Ovary (tissue), 3 donors: ENCODE results near the gene SULT1C2.

ENCODE experiments used
- CTCF ChIP-seq, 3 donors: fragments of 450-650 bp in 2 of 3; fragments of 200-600 bp in 1 of 3; IDR thresholded peaks; one replicate each; pipeline versions ENCODE4 v1.5.1 to v1.8.0; 2016 to 2022; ENCODE audit warnings: antibody characterized with exemption in 3 of 3, mild to moderate bottlenecking in 1 of 3
- EP300 ChIP-seq: sonication (generic); formaldehyde crosslinking; IDR thresholded peaks from one replicate; pipeline ENCODE4 v1.6.1; 2017; ENCODE audit warnings: antibody characterized with exemption
- POLR2A ChIP-seq: fragments of 450-650 bp; IDR thresholded peaks from one replicate; pipeline ENCODE4 v1.6.1; 2017; ENCODE audit warnings: antibody characterized with exemption, mild to moderate bottlenecking, moderate library complexity
- donor health status: DM: no; HTN: no; CAD: no.

GRCh38 chr2:108288534-108289106 lies at the start of gene SULT1C2:
- TF ChIP-seq CTCF (IDR thresholded peaks at IDR 0.05) (no peak), POLR2A (no peak), EP300 (no peak)
